ENCODE results near the gene C11orf21.

C11orf21 gene

DNA sequence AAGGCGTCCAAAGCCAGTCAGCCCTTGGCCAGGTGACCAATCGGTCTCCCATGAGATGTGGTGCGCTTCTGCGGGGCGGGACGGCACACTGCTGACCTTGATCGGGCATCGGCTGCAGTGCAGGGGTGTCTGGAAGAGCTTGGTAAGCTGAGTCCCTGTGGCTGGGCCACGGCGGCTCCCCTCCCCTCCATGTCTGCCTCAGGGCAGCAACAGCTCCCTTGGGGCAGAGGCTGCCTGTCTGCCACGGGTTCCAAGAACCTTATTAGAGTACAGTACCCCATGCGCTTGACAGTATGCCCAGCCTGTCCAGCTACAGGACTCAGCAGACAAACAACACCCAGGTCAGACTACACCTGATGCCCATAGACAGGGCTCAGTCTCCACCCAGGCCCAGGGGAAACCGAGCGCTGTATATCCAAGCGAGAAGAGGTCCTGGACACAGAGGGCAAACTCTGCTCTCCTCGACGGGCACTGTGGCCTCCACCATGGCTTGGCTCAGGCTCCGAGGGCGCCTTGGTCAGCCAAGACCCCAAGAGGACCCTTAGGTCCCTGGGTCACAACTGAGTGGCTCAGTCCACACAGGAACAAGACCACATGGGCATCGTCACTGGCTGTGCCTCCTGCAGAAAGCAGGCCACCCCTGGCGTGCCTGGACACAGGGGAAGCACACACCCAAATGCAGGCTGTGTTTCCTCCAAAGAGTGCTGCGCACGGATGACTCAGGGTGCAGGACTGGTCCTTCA lies 19.0 kb upstream of the C11orf21 start:
- DNase-seq = no peak

- no peak for DNase-seq
Observed at GRCh38 chr11:2319791-2320472, 18.2 kb upstream of the C11orf21 start.

DNA sequence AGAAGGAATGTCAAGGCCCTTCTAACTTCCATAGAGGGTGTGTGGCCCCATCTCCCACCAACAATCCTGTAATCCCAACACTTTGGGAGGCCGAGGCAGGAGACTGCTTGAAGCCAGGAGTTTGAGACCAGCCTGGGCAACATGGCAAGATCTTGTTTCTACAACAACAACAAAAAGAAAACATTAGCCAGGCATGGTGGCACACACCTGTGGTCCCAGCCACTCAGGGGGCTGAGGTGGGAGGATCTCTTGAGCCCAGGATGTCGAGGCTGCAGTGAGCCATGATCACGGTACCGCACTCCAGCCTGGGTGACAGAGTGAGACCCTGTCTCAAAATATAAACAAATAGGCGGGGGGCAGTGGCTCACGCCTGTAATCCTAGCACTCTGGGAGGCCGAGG lies 17.0 kb upstream of the C11orf21 start:
- DNase-seq = no peak

GRCh38 chr11:2318123-2318522 lies 16.4 kb upstream of the C11orf21 start:
- DNase-seq = no peak

DNA sequence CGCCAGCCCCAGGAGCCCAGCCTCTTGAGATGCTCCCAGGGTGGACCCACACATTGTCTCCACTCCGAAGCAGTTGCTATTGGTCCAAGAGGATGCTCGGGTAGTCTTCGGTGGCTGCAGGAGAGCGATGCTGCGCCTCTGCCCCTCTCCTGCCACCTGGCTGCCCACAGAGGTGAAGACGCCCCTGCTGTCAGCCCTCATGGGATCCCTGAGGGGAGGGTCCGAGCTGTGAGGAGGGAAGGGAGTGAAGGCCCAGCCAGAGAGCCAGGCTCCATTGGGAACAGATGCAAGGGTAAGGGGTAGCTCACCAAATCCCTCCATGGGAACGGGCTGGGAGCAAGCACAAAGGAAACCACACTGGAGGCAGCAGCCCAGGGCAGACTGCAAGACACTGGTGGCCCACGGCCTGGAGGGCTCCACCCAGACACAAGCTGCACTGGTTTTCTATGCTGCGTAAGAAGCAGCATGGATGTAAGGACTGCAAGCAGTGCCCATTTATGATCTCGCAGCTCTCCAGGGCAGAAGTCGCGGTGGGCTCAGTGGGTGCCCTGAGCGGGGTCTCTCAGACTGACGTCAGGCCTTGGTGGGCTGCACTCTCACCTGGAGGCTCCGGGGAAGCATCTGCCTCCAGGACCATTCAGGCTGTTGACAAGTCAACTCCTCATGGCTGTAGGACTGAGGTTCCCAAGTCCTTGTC lies 15.8 kb upstream of the C11orf21 start:
- DNase-seq = no peak

DNA sequence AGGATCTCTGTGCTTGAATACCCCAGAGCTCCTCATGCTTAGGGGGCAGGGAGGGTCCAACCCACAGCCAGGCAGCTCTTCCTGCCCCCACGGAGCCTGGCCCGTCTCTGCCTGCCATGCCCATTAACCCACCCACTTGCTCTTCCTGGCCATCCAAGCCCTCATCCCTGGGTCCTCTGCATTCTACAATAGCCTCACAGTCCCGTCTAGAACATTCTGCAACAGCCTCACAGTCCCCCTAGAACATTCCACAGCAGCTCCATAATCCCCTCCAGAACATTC lies 15.2 kb upstream of the C11orf21 start:
- DNase-seq = no peak

GRCh38 chr11:2316169-2316962 lies 14.6 kb upstream of the C11orf21 start:
- DNase-seq = no peak

DNA sequence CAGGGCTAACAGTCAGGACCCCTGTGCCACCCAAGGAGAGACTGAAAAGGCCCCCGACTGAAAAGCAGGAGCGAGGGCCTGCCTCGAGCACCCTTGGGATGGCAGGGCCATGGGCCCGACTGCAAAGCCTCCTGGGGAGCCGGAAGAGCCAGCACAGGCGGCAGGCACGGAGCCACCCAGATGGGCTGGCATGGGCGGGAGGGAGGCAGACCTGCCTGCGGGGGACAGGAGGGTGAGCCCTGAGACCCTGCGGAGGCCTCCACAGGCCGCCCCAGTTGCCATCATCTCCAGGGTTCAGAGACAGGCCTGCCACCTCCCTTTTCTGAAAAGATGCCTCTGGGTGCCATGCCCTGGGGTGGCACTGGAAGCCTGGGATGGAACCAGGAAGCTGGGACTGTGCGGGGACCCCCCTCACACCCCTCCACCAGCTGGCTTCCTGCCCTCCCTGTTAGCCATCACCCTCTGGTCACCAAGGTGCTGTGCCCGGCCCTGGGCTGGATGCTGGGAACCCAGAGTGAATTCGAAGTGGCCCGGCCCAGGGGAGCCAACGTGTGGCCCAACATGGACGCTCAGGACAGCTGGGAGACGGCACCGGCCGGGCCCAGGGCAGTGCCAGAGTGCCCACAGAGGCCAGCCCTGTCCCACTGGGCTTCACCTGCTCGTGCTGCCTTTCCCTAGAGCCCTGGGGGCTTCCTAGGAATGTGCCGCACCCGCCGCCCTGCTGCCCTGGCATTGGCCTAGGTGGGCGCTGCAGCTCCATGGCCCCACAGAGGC lies 13.9 kb upstream of the C11orf21 start:
- no peak for DNase-seq

- no peak for DNase-seq
Observed at GRCh38 chr11:2314525-2315394, 13.0 kb upstream of the C11orf21 start.

- DNase-seq = no peak
Observed at GRCh38 chr11:2314136-2314524, 12.4 kb upstream of the C11orf21 start.

DNA sequence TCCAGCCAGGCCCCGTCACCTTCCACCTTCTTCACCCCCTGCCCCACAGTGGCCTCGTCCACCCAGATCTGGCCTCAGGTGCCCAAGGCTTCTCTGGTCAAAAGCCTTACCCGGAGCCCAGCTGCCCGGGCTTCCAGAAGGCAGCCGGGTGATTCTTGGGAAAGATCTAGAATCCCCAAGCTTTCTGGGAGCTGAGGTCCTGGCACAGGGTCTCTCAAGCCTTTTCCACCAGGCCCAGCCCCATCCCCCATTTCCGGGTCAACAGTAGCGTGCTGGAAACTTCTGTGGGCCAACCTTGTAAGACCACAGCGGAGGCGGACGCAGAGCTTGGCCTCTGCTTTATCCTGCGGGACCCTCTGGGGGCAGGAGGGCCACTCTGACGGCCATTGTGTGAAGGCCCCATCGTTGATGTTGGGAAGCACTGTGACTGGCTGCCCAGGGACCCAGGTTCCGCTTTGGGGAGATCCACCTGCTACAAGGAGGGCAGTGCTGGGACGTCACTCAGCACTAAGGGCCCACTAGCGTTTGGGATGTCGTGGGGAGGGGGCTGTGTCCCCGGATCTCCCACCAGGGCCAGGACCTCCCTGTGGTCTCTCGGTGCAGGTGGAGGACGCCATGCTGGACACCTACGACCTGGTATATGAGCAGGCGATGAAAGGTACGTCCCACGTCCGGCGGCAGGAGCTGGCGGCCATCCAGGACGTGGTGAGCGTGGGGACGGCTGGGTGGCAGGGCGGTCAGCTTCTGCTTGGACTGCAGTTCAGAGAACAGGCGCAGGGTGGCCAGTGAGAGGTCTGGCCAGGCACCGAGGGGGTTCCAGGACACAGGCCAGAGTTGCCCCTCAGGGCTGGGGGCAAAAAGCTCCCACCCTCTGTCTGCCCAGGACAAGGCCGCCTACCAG lies 11.6 kb upstream of the C11orf21 start:
- no peak for DNase-seq

GRCh38 chr11:2312232-2313042 lies 10.7 kb upstream of the C11orf21 start:
- no peak for DNase-seq

- DNase-seq = no peak
Observed at GRCh38 chr11:2311353-2312133, 9.8 kb upstream of the C11orf21 start.

- no peak for DNase-seq
Observed at GRCh38 chr11:2310786-2311352, 9.2 kb upstream of the C11orf21 start.

DNA sequence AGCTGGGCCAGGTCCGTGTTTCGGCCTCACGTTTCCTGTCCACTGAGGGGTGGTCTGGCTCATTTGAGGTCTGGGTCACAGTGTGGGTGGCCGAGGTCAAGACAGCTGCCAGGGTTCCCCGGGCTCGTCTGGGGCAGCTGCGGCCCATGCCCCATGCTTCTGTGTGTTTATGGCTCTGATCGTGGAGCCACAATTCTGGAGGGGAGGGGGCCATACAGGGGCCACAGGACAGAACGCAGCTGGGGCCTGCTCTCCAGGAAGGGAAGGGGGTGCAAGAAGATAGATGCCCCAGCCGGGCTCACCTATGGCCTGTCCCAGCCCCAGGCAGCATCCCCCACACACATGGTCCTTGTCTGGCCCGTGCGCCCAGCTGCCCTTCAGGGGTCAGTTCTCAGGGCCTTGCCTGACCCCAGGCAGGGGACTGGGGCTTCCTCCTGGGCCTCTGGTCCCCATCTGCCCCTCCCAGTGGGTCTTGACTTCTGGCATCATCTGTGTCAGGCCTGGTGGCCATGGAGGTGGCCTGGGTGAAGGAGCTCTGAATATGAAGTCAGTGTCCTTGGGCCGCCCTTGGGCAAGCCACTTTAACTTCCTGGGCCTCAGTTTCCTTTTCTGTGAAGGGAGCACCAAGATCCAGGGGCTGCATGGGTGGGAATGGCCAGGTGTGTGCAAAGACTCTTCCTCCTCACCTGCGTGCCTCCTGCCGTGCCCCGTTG lies 8.5 kb upstream of the C11orf21 start:
- DNase-seq = no peak

- DNase-seq = no peak
Observed at GRCh38 chr11:2309251-2310072, 7.7 kb upstream of the C11orf21 start.

DNA sequence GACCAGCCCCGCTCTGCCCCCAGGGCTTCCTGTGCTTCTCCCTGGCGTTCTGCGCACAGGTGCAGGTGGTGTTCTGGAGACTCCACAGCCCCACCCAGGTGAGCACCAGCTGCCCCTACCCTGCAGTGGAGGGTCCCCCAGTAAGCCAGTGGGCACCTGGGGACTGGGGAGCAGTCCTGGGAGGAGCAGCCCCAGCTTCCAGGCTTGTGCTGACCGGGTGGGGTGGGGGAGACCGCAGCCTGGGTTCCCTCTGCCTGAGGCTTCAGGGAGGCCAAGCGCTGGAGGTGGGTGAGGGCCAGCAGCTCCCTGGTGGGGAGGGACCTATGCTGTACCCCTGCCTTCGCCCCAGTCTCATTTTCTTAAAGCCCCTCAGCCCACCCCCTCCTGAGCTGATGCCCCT lies 7.0 kb upstream of the C11orf21 start:
- DNase-seq = no peak

Data from NCI-H748 treated with DMSO at 0.1 percent for 48 hours (cell line).